GDM1 (cell line): ENCODE data around the gene DHRS7C.
"Not testable (repeated sequence)": the region's sequence is repeated elsewhere in the genome, so short reads cannot be mapped to it uniquely, and the experiment has no call there.

Source experiments
- DNase-seq: peaks from one replicate; lab custom pipeline; 2025; lab: John Stamatoyannopoulos, UW

Gene DHRS7C

GRCh38 chr17:9810100-9810949 lies 18.9 kb upstream of the DHRS7C start:
- DNase-seq = no peak

GRCh38 chr17:9809409-9809808 lies 18.0 kb upstream of the DHRS7C start:
- DNase-seq = no peak

- no peak for DNase-seq
Measured at GRCh38 chr17:9806699-9807098, 15.3 kb upstream of the DHRS7C start.

- no peak for DNase-seq
Measured at GRCh38 chr17:9805769-9806168, 14.4 kb upstream of the DHRS7C start.

- DNase-seq = no peak
Measured at GRCh38 chr17:9802697-9803096, 11.3 kb upstream of the DHRS7C start.

GRCh38 chr17:9802294-9802693 lies 10.9 kb upstream of the DHRS7C start:
- no peak for DNase-seq

- no peak for DNase-seq
Measured at GRCh38 chr17:9801505-9801904, 10.1 kb upstream of the DHRS7C start.

GRCh38 chr17:9798724-9799123 lies 7.3 kb upstream of the DHRS7C start:
- no peak for DNase-seq

GRCh38 chr17:9798008-9798407 lies 6.6 kb upstream of the DHRS7C start:
- DNase-seq = no peak

- DNase-seq = no peak
Measured at GRCh38 chr17:9792181-9792840, 919 bp upstream of the DHRS7C start.

GRCh38 chr17:9790316-9790715 lies 1.1 kb downstream of the DHRS7C start:
- DNase-seq = no peak

- DNase-seq = no peak
Measured at GRCh38 chr17:9788601-9789000, 2.8 kb downstream of the DHRS7C start.

GRCh38 chr17:9784544-9784943 lies 6.8 kb downstream of the DHRS7C start:
- no peak for DNase-seq

- not testable (repeated sequence) for DNase-seq
Measured at GRCh38 chr17:9783465-9783864, 7.9 kb downstream of the DHRS7C start.

GRCh38 chr17:9783050-9783449 lies 8.3 kb downstream of the DHRS7C start:
- no peak for DNase-seq

- no peak for DNase-seq
Measured at GRCh38 chr17:9780552-9780951, 10.8 kb downstream of the DHRS7C start.

GRCh38 chr17:9776911-9777310 lies 14.5 kb downstream of the DHRS7C start:
- no peak for DNase-seq

- no peak for DNase-seq
Measured at GRCh38 chr17:9772658-9773057, 18.7 kb downstream of the DHRS7C start.

- no peak for DNase-seq
Measured at GRCh38 chr17:9771465-9771864, 19.9 kb downstream of the DHRS7C start.

GRCh38 chr17:9769036-9769695 lies 22.2 kb downstream of the DHRS7C start:
- DNase-seq = no peak

- no peak for DNase-seq
Measured at GRCh38 chr17:9768381-9768934, 22.9 kb downstream of the DHRS7C start.

- DNase-seq = no peak
Measured at GRCh38 chr17:9767432-9767991, 23.9 kb downstream of the DHRS7C start.
